ENCODE data around the gene PON2. TPM values are rescaled to one million over a fixed set of nuclear protein-coding genes. Genes with fewer than 3 reads are reported as not detected.
"Not testable (repeated sequence)": the region's sequence is repeated elsewhere in the genome, so short reads cannot be mapped to it uniquely, and the experiment has no call there.

PON2 gene
- total RNA-seq (2014; rRNA removed; shearing (Covaris generic)), result 213 and 223 TPM in 2 replicates

- peak; percentile 87 for DNase-seq (ENCODE audit: low read depth)
Observed at GRCh38 chr7:95434557-95435421, at the start of gene PON2. Gene PON2, minus strand, starts transcription at chr7:95435028. Its CDS starts 77 bp downstream, at chr7:95434951.

GRCh38 chr7:95482424-95482823, 47.6 kb upstream of the PON2 start:
- no peak for DNase-seq (ENCODE audit: low read depth)

GRCh38 chr7:95481271-95482165, 46.7 kb upstream of the PON2 start:
- DNase-seq (ENCODE audit: low read depth), result no peak

GRCh38 chr7:95479992-95480624, 45.3 kb upstream of the PON2 start:
- DNase-seq (ENCODE audit: low read depth), result no peak

- DNase-seq (ENCODE audit: low read depth), result peak; percentile 64
Observed at GRCh38 chr7:95478272-95479037, 43.6 kb upstream of the PON2 start.

GRCh38 chr7:95476904-95477594, 42.2 kb upstream of the PON2 start:
- peak; percentile 72 for DNase-seq (ENCODE audit: low read depth)

GRCh38 chr7:95476072-95476847, 41.4 kb upstream of the PON2 start:
- DNase-seq (ENCODE audit: low read depth), result no peak

GRCh38 chr7:95473276-95473985, 38.6 kb upstream of the PON2 start:
- DNase-seq (ENCODE audit: low read depth), result no peak

- peak; percentile 86 for DNase-seq (ENCODE audit: low read depth)
Observed at GRCh38 chr7:95472581-95473161, 37.8 kb upstream of the PON2 start.

GRCh38 chr7:95471071-95471470, 36.2 kb upstream of the PON2 start:
- DNase-seq (ENCODE audit: low read depth), result no peak

- peak; percentile 47 for DNase-seq (ENCODE audit: low read depth)
Observed at GRCh38 chr7:95470452-95470851, 35.6 kb upstream of the PON2 start.

GRCh38 chr7:95469848-95470247, 35.0 kb upstream of the PON2 start:
- DNase-seq (ENCODE audit: low read depth), result no peak

- no peak for DNase-seq (ENCODE audit: low read depth)
Observed at GRCh38 chr7:95469187-95469586, 34.4 kb upstream of the PON2 start.

GRCh38 chr7:95467912-95468607, 33.2 kb upstream of the PON2 start:
- no peak for DNase-seq (ENCODE audit: low read depth)

GRCh38 chr7:95460653-95461052, 25.8 kb upstream of the PON2 start:
- DNase-seq (ENCODE audit: low read depth), result not testable (repeated sequence)

GRCh38 chr7:95457947-95458346, 23.1 kb upstream of the PON2 start:
- DNase-seq (ENCODE audit: low read depth), result no peak

- DNase-seq (ENCODE audit: low read depth), result no peak
Observed at GRCh38 chr7:95454438-95455045, 19.7 kb upstream of the PON2 start.

- no peak for DNase-seq (ENCODE audit: low read depth)
Observed at GRCh38 chr7:95446618-95447017, 11.8 kb upstream of the PON2 start.

All from M059J (cell line).